HG03571 (cell line): ENCODE data around the gene HTR4.

Experiments
- ATAC-seq: cut with Tn5 transposase; IDR thresholded peaks from one replicate; pipeline ENCODE4 v1.9.1; 2021; ENCODE audit not compliant: unreplicated experiment

The HTR4 gene

DNA sequence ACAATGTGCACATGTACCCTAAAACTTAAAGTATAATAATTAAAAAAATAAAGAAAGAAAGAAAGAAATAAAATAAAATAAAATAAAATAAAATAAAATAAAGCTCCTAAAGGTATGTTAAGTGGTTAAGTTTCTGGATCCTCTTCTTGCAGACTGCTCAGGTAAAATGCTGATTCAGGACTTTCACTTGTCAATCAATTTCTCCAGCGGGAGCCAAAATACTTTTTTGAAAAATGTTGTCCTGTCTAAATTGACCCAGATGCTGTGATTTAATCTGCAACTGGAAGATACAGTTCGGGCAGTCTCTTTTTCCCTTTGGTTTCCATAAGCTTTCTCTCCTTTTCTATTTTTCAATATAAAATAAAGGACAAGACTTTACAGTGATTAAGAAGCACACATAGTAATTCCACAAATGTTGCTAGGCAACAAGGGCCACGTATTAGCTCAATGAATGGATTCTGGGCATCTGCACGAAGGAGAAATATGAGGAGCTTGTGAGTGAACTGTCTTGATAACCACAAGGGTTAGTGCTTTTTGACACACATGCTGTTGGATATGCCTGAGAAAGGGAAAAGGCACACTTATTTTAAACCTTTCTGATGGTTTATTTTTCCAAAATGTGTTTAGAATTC, 38.6 kb downstream of the HTR4 start:
- ATAC-seq, result no peak

- ATAC-seq, result no peak
Measured at GRCh38 chr5:148607406-148607805, 46.9 kb downstream of the HTR4 start.

GRCh38 chr5:148606296-148606695, 48.0 kb downstream of the HTR4 start:
- no peak for ATAC-seq

DNA sequence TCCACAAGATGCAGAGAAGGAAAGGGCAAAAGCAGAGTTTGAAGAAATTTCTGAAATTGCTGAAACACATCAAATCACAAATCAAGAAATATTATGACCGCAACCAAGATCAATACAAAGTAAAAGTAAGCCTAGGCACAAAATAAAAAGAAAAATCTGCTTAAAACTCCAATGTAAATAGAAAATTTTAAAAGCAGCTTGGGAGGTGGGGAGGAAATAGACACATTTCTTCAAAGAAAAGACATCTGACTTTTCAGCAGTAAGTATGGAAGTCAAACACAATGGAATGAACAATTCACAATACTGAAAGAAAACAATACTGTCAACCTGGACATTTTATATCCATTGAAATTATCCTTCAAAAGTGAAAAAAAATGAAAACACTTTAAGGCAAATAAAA, 55.1 kb downstream of the HTR4 start:
- ATAC-seq, result no peak

DNA sequence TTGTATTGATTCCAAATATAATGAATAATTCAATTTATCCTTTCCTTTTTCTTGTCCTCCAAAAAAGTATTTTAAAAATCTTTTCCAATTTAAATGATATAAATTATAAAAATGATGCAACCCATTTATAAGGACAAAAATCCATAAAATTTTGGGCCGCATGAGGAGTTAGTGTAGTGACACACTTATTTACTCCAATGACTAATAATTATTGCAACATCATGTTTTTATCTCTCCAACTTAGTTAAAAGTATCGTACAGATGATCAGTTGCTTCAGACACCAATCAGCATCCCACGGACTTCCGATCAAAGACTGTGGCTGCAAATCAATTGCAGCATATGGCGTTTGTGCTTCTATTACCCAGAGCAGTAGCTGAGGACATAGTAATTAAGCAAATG, 58.6 kb downstream of the HTR4 start:
- ATAC-seq, result no peak

- ATAC-seq, result no peak
Measured at GRCh38 chr5:148586796-148587195, 67.5 kb downstream of the HTR4 start.

GRCh38 chr5:148585988-148586387, 68.3 kb downstream of the HTR4 start:
- ATAC-seq, result no peak

DNA sequence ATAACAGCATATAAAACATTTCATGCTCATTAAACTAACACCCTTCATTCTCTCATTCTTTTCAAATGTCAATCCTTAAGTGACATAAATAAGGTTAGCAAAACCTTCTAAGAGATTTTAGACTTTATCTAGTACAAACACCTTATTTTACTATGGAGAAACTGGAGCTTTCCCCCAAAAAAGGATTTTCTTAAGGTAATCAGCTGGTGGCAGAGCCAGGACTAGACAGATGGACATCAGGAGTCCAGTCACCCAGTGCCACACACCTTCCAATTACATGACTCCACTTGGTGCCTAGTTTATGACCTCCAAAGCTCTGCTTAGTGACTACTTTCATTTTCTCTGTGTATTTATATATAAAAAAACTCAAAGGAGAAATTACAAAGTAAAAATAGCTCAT, 70.2 kb downstream of the HTR4 start:
- no peak for ATAC-seq

DNA sequence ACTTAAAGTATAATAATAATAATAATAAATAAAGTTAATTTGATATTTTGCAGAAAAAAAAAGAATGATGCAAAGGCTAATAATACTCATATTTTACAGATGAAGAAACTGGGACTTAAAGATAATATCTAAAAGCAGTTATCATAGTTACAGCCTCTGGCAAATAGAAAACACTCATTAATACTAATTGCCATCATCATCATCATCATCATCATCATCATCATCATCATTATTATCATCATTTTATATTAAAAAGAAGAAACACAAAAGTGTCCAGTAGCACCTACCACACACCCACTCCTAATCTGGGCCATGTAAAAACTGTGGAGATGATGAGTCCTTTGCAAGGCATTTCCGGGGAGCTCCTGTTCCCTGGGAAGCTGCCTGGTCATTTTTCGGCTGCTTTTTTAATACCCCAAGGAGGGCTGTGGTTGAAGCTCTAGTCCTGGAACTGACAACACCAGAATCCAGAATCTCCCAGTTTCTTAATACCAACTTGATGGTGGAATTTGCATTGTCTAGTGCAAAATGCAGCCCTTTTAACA, 70.8 kb downstream of the HTR4 start:
- ATAC-seq, result no peak

- no peak for ATAC-seq
Measured at GRCh38 chr5:148574167-148574566, 80.2 kb downstream of the HTR4 start.

- ATAC-seq, result no peak
Measured at GRCh38 chr5:148573374-148573773, 81.0 kb downstream of the HTR4 start.

DNA sequence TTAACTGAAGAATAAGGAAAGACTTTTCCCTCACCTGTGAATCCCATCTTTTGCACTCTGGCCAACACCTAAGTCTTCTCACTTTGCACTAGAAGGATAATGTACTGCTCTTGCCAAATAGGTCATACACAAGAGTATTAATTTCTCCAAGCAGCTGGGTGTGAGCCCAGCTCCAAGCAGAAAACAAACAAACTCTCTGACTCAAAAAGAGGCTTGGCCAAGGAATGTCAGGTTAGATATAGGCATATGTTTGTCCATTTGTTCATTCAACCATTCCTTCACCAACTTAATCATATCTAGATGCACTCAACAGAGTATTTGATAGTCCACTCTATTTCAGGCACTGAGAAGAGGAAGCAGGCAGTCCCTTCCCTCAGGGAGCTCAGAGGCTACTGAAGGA, 84.4 kb downstream of the HTR4 start:
- no peak for ATAC-seq

GRCh38 chr5:148565148-148565547, 89.2 kb downstream of the HTR4 start:
- no peak for ATAC-seq

- no peak for ATAC-seq
Measured at GRCh38 chr5:148563021-148563420, 91.3 kb downstream of the HTR4 start.

DNA sequence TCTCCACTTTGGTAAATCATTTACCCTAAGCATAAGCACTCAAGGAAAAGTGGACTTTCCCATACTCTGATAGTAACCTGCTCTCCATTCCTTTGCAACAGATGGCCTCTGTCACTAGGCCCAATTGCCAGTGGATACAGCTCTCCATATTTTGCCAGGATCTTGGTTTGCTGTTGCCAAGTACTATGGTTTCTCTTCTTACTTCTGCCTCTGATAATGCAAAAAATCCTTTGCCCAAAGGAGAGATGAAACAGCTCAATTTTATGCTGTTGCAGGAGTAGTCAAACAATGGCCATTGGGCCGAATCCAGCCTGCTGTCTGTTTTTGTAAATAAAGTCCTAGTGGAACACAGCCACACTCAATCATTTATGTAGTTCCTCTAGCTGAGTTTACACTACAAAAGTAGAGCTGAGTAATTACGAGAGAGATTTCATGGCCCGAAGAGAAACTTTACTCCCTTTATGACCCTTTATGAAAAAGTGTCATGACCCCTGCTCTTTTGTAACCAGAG, 92.5 kb downstream of the HTR4 start:
- no peak for ATAC-seq

- ATAC-seq, result no peak
Measured at GRCh38 chr5:148559461-148559860, 94.9 kb downstream of the HTR4 start.

- ATAC-seq, result no peak
Measured at GRCh38 chr5:148558892-148559291, 95.4 kb downstream of the HTR4 start.

DNA sequence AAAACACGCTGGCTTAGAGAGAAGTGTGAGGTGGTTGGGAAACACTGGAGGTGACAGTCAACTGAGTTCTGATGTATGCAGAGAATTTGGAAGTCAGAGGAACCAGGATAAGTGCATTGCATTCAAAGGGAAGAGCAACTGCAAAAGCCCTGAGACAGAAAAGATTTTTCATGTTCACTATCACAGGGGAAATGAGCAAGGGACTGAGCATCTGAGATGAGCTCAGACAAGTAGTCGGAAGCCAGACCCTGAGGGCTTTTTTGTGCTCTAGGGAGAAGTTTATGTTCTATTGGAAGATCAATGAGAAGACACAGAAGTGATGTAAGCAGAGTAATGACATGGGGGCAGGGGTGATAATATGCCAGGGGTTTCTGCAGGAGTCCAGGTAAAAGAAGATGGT, 97.5 kb downstream of the HTR4 start:
- ATAC-seq, result no peak

DNA sequence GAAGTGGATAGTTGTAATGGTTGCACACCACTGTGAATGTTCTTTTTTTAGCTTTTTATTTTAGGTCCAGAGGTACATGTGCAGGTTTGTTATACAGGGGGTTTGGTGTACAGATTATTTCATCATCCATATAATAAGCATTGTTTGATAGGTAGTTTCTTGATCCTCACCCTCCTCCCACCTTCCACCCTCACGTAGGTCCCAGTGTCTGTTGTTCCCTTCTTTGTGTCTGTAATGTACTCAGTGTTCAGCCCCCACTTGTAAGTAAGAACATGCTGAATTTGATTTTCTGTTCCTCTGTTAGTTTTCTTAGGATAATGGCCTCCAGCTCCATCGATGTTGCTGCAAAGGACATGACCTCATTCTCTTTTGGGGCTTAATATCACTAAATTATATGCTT, 99.7 kb downstream of the HTR4 start:
- ATAC-seq, result no peak

- ATAC-seq, result no peak
Measured at GRCh38 chr5:148543727-148544126, 110.6 kb downstream of the HTR4 start.

- no peak for ATAC-seq
Measured at GRCh38 chr5:148542812-148543211, 111.5 kb downstream of the HTR4 start.

DNA sequence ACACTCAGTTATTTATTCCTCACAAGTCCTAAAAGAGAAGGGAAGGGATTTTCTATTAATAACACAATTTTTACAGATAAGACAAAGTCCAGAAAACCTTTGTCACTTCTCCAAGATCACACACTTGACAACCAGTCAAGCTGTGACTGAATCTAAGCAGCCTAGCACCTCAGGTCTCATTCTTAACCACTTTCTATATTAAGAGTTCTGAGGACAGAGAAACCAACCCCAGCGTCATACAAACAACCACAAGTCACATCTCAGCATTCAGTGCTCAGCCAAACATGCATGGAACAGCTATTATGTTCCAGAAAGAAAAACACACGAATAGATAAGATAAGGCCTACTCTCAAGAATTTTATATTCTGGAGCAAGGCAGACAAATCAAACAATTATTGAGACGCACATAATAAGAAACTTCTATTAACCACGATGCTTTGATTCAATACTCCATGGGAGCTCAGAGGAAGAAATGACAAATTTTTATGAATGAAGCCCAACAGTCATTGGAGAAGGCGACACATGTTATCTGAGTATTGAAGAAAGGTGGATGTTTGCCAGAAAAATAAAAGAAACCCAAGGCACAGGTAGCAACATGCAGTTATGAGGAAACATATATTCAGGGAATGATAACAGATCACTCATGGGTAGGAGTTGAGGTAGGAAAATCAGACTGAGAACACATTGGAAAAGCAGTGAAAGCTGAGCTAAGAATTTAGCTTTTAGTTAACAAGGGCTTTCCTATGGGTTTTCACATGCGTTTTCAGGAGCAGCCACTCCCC, 113.1 kb downstream of the HTR4 start:
- no peak for ATAC-seq
